PC-9 (cell line): ENCODE data around the gene SPRED2. TPM values are rescaled to one million over a fixed set of nuclear protein-coding genes. Genes with fewer than 3 reads are reported as not detected.

Experiments
- BruUV-seq: library from RNA; stranded (reverse); fragments of 400-500 nt; replicated peaks from 2 replicates; lab custom pipeline; 2021; lab: Mats Ljungman, UMichigan
- CTCF ChIA-PET: fragments of 300-600 bp; sonication (Branson Sonifier 250); formaldehyde crosslinking; loops from one replicate; lab custom pipeline; 2022; ENCODE audit warnings: antibody characterized with exemption; lab: Charles Lee
- POLR2A ChIA-PET: fragments of 300-600 bp; sonication (Branson Sonifier 250); formaldehyde crosslinking; loops from one replicate; lab custom pipeline; 2022; ENCODE audit warnings: antibody characterized with exemption; ENCODE audit not compliant: unreplicated experiment; lab: Charles Lee
- DNase-seq, 2 experiments: peaks; one replicate each; pipeline versions ENCODE4 v3.0.0 to v3.0.0-alpha.2; 2015 to 2022; ENCODE audit warnings: mixed read lengths in 1 of 2
- H2AFZ ChIP-seq: fragments of 200-600 bp; sonication (generic); 2 replicates; pipeline ENCODE4 v1.8.1; 2017; ENCODE audit warnings: antibody characterized with exemption
- H3F3A ChIP-seq: fragments of 200-600 bp; sonication (generic); 2 replicates; pipeline ENCODE4 v1.8.1; 2017; ENCODE audit warnings: antibody characterized with exemption, mild to moderate bottlenecking, low read depth; ENCODE audit not compliant: insufficient read depth
- H3K27ac ChIP-seq: fragments of 200-600 bp; sonication (generic); 2 replicates; pipeline ENCODE4 v1.6.1; 2016; ENCODE audit warnings: mixed run types
- H3K27me3 ChIP-seq: fragments of 200-600 bp; sonication (generic); 2 replicates; pipeline ENCODE4 v1.6.1; 2016; ENCODE audit warnings: low read depth, mixed run types; ENCODE audit not compliant: insufficient read depth
- H3K36me3 ChIP-seq: fragments of 200-600 bp; sonication (generic); 2 replicates; pipeline ENCODE4 v1.6.1; 2016; ENCODE audit warnings: low read depth, mixed run types
- H3K4me1 ChIP-seq: fragments of 200-600 bp; sonication (generic); replicated peaks from 2 replicates; pipeline ENCODE4 v1.6.1; 2016; ENCODE audit warnings: mixed run types; ENCODE audit not compliant: insufficient read depth
- H3K4me2 ChIP-seq: fragments of 200-600 bp; sonication (generic); 2 replicates; pipeline ENCODE4 v1.6.1; 2017; ENCODE audit warnings: mixed run types
- H3K4me3 ChIP-seq: fragments of 200-600 bp; sonication (generic); 2 replicates; pipeline ENCODE4 v1.6.1; 2016; ENCODE audit warnings: mixed run types
- H3K79me2 ChIP-seq: fragments of 200-600 bp; sonication (generic); 2 replicates; pipeline ENCODE4 v1.6.1; 2017; ENCODE audit warnings: low read depth, mixed run types
- H3K9me2 ChIP-seq: fragments of 200-600 bp; sonication (generic); 2 replicates; pipeline ENCODE4 v1.8.1; 2017; ENCODE audit warnings: mild to moderate bottlenecking; ENCODE audit not compliant: insufficient read depth
- H3K9me3 ChIP-seq: fragments of 200-600 bp; sonication (generic); 2 replicates; pipeline ENCODE4 v1.8.1; 2016; ENCODE audit warnings: low read depth; ENCODE audit not compliant: insufficient read depth
- H4K20me1 ChIP-seq: fragments of 200-600 bp; sonication (generic); 2 replicates; pipeline ENCODE4 v1.8.1; 2017; ENCODE audit not compliant: insufficient read depth
- CTCF ChIP-seq: fragments of 200-600 bp; sonication (generic); conservative IDR thresholded peaks from 2 replicates; pipeline ENCODE4 v1.6.1; 2017; ENCODE audit warnings: mixed run types, antibody characterized with exemption, mild to moderate bottlenecking, moderate library complexity
- EZH2 ChIP-seq: fragments of 200-600 bp; sonication (generic); IDR thresholded peaks from 2 replicates; pipeline ENCODE4 v1.8.0; 2017; ENCODE audit warnings: antibody characterized with exemption, low read depth
- intact Hi-C: fragments of 100-400 bp; cut with micrococcal nuclease; formaldehyde crosslinking; loops from one replicate; pipeline ENCODE4 v1.10.0; 2022; ENCODE audit not compliant: unreplicated experiment
- total RNA-seq: library from RNA; stranded (reverse); gene quantifications from 2 replicates; pipeline ENCODE4 v1.2.3, GENCODE V29; 2021

The SPRED2 gene
- total RNA-seq, 1 experiment from 2014 or later: 33.6 TPM

DNA sequence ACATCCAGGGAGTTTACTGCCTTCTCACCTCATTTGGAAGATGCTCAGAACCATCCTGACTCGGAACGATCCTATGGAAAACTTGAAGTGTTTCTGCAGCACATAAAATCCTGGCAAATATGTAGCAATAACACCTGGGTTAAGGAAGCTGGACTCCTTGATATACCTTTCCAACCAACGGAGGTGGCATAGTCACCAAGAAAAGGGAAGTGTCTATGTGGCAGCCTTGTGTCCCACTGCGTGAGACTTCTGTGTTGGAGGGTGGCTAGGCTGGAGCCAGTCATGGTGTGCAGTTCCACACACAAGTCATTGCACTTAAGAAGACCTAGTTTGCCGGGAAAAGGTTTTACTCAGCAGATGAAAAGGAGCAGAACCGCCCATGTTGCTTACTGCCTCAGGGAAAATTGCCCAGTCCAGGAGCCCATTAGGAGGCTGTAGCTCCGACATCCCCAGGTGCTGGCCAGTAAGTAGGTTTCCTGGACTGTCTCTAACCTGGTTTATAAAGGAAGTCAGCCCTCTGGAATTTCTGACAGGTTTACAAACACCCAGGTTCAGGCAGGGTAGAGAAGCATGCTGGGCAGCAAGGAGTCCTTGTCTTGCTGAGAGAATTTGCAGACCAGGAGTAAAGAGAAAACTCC is 46.2 kb upstream of the SPRED2 start:
- no peak overlapping the region for H2AFZ ChIP-seq
- no peaks in the 10 kb centered on the region for H3K36me3 ChIP-seq
- intact Hi-C loops: no loop called here
- TF ChIP-seq EZH2 (no peak), CTCF (no peak)
- peaks cover 19% of the 10 kb centered on the region; the same call in 1 of the 2 replicates for H3K9me3 ChIP-seq
- no peaks in the 10 kb centered on the region for H3K4me1 ChIP-seq
- no peaks in the 10 kb centered on the region for H3F3A ChIP-seq
- H3K4me2 ChIP-seq: no peak overlapping the region
- ChIA-PET POLR2A (interaction anchor here (0.6 kb wide), 1 partner anchor 1117 kb away, joined by 3 read pairs; no protein-coding TSS in a partner anchor), CTCF (no interaction called here)
- no peak overlapping the region for H3K4me3 ChIP-seq
- no peaks in the 10 kb centered on the region for H4K20me1 ChIP-seq
- BruUV-seq: no TSS peak
- no peaks in the 10 kb centered on the region for H3K27me3 ChIP-seq
- H3K9me2 ChIP-seq: no peaks in the 10 kb centered on the region
- no peaks in the 10 kb centered on the region for H3K79me2 ChIP-seq
- H3K27ac ChIP-seq: no peak overlapping the region
- no peak for DNase-seq

- Histone ChIP-seq H4K20me1 (no peaks in the 10 kb centered on the region), H3K79me2 (no peaks in the 10 kb centered on the region), H3K4me2 (no peak overlapping the region), H3K27ac (no peak overlapping the region), H3K27me3 (no peaks in the 10 kb centered on the region), H3F3A (no peaks in the 10 kb centered on the region), H2AFZ (no peak overlapping the region), H3K9me3 (peaks cover 19% of the 10 kb centered on the region; the same call in 1 of the 2 replicates), H3K9me2 (no peaks in the 10 kb centered on the region), H3K4me3 (no peak overlapping the region), H3K36me3 (no peaks in the 10 kb centered on the region), H3K4me1 (no peaks in the 10 kb centered on the region)
- no peak for DNase-seq
- intact Hi-C loops: no loop called here
- TF ChIP-seq EZH2 (no peak), CTCF (no peak)
- ChIA-PET CTCF (no interaction called here), POLR2A (interaction anchor here (0.6 kb wide), 1 partner anchor 1116 kb away, joined by 3 read pairs; no protein-coding TSS in a partner anchor)
- no TSS peak for BruUV-seq
Measured at GRCh38 chr2:65477590-65477989, 45.2 kb upstream of the SPRED2 start.

GRCh38 chr2:65476778-65477177 is 44.4 kb upstream of the SPRED2 start:
- TF ChIP-seq CTCF (no peak), EZH2 (no peak)
- no peaks in the 10 kb centered on the region for H3F3A ChIP-seq
- H3K36me3 ChIP-seq: no peaks in the 10 kb centered on the region
- no TSS peak for BruUV-seq
- H2AFZ ChIP-seq: no peak overlapping the region
- H3K27ac ChIP-seq: no peak overlapping the region
- no peaks in the 10 kb centered on the region for H3K27me3 ChIP-seq
- CTCF ChIA-PET: interaction anchor here (0.7 kb wide), 1 partner anchor 156 kb away, joined by 5 read pairs; no protein-coding TSS in a partner anchor
- POLR2A ChIA-PET: no interaction called here
- no peaks in the 10 kb centered on the region for H3K79me2 ChIP-seq
- peaks cover 19% of the 10 kb centered on the region; the same call in 1 of the 2 replicates for H3K9me3 ChIP-seq
- no peak overlapping the region for H3K4me3 ChIP-seq
- no peaks in the 10 kb centered on the region for H3K9me2 ChIP-seq
- DNase-seq: no peak
- intact Hi-C loops: no loop called here
- no peaks in the 10 kb centered on the region for H3K4me1 ChIP-seq
- H4K20me1 ChIP-seq: no peaks in the 10 kb centered on the region
- H3K4me2 ChIP-seq: no peak overlapping the region
